GM18508 (cell line): ENCODE measurements around the gene VEGFA.
"Not testable (repeated sequence)": the region's sequence is repeated elsewhere in the genome, so short reads cannot be mapped to it uniquely, and the experiment has no call there.

Experiments
- ATAC-seq: cut with Tn5 transposase; IDR thresholded peaks from one replicate; pipeline ENCODE4 v1.9.1; 2021; ENCODE audit warnings: moderate number of reproducible peaks; ENCODE audit not compliant: insufficient read depth, unreplicated experiment

The VEGFA gene

GRCh38 chr6:43814111-43814510 is 44.1 kb downstream of the VEGFA start:
- ATAC-seq, result no peak

DNA sequence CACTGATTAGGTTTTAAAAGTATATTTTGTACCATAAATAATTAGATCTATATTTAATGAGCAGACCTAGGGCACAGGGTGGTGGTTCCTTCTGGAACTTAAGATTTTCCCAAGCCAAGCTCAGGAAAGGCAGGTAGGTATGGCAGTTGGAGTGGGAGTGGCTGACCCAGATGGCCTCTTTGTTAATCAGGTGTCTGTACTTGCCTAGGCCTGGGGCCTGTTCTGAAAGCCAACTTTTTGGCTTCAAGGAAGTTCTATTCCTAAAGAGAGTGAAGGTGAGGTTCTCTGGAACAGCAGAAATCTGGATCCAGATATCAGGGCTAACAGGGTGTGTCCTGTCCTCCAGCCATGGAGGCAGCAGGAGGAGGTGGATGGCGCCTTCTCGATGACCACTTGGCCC is 44.9 kb downstream of the VEGFA start:
- ATAC-seq, result no peak

DNA sequence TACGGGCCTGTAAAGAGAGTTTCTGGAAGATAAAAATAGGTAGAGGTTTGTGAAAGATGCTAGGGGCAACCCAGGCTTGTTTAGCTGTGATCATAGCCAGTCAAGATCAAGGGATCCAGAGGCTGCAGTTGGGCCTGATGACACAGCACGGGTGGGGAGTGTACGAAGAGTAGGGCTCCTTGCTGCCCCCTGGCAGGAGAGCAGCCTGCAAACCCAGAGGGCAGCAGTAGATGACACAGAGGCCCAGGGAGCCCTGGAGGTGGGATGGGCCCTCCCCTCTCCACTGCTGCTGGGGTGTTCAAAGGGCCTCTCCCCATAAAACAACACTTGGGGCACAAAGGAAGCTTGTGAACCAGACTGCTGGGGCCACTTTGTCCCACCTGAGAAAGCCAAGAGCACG is 47.2 kb downstream of the VEGFA start:
- ATAC-seq, result no peak

DNA sequence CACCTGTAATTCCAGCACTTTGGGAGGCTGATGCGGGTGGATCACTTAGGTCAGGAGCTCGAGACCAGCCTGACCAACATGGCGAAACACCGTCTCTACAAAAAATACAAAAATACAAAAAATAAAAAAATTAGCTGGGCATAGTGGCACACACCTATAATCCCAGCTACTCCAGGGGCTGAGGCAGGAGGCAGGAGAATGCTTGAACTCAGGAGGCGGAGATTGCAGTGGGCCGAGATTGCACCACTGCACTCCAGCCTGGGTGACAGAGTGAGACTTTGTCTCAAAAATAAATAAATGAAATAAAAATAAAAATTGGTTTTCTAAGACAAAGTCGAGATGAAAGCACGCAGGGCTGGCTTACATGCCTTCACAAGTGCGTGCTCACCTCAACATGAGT is 49.0 kb downstream of the VEGFA start:
- ATAC-seq, result not testable (repeated sequence)

- ATAC-seq, result no peak
Observed at GRCh38 chr6:43819958-43820357, 49.9 kb downstream of the VEGFA start.

GRCh38 chr6:43820486-43820885 is 50.5 kb downstream of the VEGFA start:
- ATAC-seq, result no peak

DNA sequence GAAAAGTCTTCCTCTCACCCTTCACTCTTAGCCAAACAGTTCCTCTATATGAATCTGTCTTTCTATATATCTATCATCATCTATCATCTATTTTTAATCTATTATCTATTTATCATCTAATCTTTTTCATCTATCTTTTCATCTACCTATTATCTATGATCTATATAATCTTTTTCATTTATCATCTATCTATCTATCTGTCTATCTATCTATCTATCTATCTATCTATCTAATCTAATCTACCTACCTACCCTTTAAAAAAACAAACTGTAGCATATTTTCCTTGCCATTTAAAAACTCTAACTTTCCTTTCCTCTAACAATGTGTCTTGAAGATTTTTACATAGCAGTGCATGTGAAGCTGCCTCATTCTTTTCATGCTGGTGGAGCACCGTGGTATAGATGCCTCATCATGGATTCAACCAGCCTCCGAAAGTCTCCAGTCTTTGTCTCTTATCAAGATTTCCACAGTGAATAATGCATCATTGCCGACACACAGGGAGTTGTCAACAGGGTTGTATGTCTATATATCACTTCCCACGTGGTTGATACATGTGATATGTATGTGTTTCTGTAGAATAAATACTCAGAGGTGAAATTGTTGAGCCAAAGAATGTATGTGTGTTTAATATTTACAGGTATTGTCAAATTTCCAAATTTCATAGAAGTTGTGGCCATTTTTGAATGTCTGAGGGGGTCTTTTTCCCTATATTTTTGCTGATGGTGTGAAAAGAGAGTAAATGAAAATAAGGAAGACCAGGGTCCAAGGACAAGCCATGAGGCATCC is 51.3 kb downstream of the VEGFA start:
- ATAC-seq, result no peak

DNA sequence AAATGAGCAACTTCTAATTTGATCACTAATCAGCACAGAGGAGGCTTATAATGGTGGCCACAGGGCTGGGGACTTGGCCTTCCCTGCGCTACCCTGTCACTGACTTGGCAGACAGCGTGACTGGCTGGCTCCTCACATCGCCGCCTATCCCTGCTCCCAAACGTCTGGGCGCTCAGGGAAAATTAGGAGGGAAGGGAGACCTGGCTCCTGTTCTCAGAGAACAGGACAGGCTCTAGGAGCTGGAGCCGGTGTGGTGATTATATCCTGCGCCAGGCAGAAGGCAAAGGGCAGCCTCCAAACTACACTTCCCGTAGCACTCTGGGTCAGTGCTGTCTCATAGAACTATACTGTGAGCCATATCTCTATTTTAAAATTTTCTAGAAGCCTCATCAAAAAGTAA is 53.4 kb downstream of the VEGFA start:
- ATAC-seq, result no peak

- ATAC-seq, result no peak
Observed at GRCh38 chr6:43823879-43824702, 54.1 kb downstream of the VEGFA start.

GRCh38 chr6:43824703-43825064 is 54.7 kb downstream of the VEGFA start:
- ATAC-seq, result no peak

DNA sequence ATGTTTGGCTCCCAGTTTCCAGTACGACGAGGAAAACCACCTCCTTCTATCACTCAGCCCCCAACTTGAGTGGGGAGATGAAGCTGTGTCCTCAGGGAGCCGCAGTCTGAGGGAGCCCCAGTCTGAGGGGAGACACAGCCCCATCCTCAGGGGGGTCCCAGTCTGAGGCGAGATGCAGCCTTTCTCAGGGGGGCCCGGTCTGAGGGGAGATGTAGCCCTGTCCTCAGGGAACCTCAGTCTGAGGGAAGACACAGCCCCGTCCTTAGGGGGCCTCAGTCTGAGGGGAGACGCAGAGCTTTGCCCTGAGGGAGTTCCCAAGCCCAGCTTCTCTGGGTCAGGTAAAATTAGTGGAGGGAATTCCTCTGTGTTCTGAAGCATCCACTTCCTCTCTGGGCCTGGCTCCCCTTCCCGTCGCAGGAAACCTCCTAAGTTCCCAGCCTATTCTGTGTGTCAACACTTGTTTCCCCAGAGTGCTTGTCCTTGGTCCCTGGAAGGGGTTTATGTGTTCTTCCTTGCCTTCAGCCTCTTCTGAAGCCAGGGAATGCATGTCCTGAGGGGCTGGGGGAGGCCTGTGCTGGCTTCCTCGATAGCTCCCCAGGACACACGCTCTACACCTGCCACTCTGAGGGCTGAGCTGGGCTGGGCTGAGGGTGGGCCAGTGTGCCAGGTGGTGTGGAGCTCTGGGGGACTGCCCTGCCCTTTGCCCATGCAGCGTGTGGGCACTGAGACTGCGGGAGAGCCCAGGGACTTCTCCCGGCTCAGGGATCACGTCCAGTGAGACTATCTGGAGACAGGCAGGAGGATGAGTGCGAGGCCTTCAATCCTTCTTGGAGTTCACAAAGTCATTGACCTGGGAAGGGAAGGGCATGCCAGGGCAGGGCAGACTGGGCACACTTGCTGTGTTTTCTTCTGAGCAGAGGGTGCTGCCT is 55.4 kb downstream of the VEGFA start:
- no peak for ATAC-seq

DNA sequence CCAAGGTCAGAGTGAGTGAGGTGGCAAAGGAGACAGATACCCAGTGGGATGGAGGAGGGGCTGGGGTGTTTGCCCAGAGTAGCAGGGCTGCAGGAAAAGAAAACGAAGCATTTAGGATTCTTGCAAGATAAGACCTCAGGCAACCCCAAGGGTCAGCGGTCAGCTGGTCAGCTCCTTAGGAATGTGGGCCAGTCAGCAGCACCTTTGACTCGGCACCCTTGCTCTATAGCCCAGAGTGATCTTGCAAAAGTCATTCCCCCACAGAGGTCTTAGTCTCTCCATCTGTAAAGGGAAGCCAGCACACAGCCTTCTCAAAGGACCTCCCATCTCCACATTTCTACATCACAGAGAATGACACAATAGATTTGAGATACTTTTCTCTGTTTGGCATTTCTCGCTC is 56.7 kb downstream of the VEGFA start:
- ATAC-seq, result no peak

DNA sequence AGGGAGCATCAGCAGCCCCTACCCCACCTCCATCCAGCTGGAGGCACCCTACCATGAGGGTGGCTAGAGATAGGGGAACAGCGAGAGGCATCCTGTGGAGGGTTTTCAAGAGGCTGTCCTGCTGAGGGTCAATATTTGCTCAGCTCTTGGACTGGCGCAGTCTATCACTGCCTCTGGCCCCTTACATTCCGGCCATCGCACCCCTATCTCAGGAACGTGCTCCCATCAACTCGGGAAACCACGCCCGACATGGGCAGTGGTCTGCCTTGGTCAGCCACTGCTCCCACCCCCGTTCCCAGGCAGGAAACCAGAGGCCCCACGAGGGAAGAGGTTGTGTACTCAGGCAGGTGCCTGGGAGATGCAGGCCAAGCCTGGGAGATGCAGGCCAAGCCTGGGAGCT is 57.9 kb downstream of the VEGFA start:
- ATAC-seq, result no peak

- ATAC-seq, result no peak
Observed at GRCh38 chr6:43828711-43829110, 58.7 kb downstream of the VEGFA start.

DNA sequence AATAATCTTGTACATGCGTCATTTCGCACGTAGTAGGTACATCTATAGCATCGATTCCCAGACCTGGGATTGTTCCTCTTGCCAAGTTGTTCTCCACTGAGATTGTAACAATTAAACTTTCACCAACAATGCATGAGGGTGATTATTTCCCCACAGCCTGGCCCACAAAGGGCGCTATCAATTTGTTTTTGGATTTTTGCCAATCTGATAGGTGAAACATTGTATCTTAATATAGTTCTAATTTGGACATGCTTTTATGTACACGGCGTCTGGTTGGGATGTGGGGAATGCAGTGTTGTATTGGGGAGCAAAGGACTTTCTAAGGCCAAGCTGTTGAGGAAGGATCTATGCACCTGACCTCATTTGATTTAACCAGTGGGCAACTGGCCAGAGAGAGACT is 59.5 kb downstream of the VEGFA start:
- no peak for ATAC-seq

DNA sequence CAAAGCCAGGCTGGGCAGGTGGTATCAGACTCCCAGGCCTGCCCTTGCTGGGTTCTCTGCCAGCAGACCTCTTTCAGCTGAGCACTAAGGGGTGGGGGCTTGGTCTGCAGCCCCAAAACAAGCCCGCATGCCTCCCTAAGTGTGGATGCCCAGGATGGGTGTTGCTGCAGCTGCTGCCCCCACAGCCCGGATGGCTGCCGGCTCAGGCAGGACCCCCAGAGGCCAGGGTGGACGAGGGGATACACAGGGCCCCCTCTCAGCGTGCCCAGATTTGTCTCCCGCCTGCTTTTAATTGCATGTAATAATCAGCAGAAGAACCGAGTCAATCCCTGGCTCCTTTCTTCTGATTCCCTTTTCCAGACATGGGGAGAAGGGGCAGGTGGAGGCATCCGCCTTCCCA is 60.8 kb downstream of the VEGFA start:
- ATAC-seq, result no peak

- ATAC-seq, result no peak
Observed at GRCh38 chr6:43831191-43831590, 61.2 kb downstream of the VEGFA start.

GRCh38 chr6:43833223-43833995 is 63.4 kb downstream of the VEGFA start:
- no peak for ATAC-seq

DNA sequence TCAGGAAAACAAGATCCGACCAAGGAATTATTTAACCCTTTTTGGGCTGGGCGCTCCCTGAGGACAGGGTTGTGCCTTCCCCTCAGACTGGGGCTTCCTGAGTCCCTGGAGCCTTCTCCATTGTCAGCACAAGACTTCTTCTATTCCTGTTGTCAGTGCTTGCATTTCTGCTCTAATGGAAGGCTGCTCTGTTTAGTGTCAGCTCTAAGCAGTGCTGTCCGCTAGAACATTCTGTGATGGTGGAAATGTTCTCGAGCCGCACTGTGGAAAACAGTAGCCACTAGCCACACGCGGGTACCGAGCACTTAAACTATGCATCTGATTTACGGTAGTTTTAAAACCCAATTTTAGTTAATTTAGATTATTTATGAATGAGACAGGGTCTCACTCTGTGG is 64.0 kb downstream of the VEGFA start:
- ATAC-seq, result no peak

DNA sequence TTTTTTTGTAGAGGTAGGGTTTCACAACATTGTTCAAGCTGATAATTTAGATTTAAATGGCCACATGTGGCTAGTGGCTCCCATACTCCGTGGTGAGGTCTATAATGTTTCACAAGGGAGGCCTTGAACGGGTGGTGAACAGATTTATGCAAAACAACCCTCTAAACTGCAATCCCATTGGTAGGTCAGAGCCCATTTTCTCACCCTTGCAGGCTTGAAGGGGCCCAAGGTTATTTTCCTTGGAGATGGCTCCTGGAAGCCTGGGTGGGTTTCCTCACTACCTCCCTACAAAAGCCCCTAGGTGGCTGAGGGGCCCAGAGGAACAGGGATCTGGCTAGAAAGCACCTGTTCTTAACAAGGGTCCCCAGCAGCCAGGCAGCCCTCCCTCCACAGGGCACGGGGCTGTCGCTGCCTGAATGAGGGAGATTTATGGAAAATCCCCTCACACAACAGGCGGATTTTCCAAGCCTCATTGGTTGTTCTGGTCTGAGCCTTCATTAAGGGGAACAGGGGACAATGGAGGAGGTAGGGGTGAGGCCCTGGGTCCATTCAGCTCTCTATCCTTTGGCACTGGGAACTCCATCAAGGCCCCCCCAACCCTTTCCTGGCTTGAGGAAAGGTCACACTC is 64.6 kb downstream of the VEGFA start:
- no peak for ATAC-seq
